SK-N-SH (cell line): ENCODE results near the gene DLG2. TPM values are rescaled to one million over a fixed set of nuclear protein-coding genes. Genes with fewer than 3 reads are reported as not detected.

ENCODE experiments used
- CTCF ChIA-PET: fragments of 300-600, 350-600 bp; formaldehyde crosslinking; extraction: SDS; loops from one replicate; lab custom pipeline; 2021; lab: Yijun Ruan, JAX
- POLR2A ChIA-PET: fragments of 350-600 bp; sonication (Branson Sonifier 250); formaldehyde crosslinking; extraction: SDS; loops from one replicate; lab custom pipeline; 2020; ENCODE audit warnings: antibody characterized with exemption, inconsistent platforms; lab: Yijun Ruan, JAX
- DNase-seq: peaks from one replicate; pipeline ENCODE4 v3.0.0; 2012
- H2AFZ ChIP-seq: fragments of 200-600 bp; sonication (generic); 2 replicates; pipeline ENCODE4 v1.8.1; 2016; ENCODE audit warnings: antibody characterized with exemption, mild to moderate bottlenecking, low read depth
- H3F3A ChIP-seq: fragments of 200-600 bp; sonication (generic); replicated peaks from 2 replicates; pipeline ENCODE3; 2016; ENCODE audit warnings: antibody characterized with exemption, mild to moderate bottlenecking; ENCODE audit not compliant: insufficient read depth
- H3K27ac ChIP-seq, 2 experiments: fragments of 200-500 bp in 1 of 2; fragments of 200-600 bp in 1 of 2; sonication (Bioruptor generic) in 1 of 2; sonication (generic), shearing (Covaris generic) in 1 of 2; 2 replicates each; pipeline versions ENCODE4 v1.5.1 to v1.6.1; 2014 to 2016; ENCODE audit warnings: low read depth in 2 of 2, inconsistent platforms in 1 of 2, low read length in 1 of 2, mild to moderate bottlenecking in 1 of 2, mixed read lengths in 1 of 2
- H3K27me3 ChIP-seq: fragments of 200-600 bp; sonication (generic), shearing (Covaris generic); 2 replicates; pipeline ENCODE4 v1.6.1; 2016; ENCODE audit warnings: mixed run types; ENCODE audit not compliant: insufficient read depth
- H3K36me3 ChIP-seq, 2 experiments: fragments of 200-500 bp in 1 of 2; fragments of 200-600 bp in 1 of 2; sonication (Bioruptor generic) in 1 of 2; sonication (generic) in 1 of 2; replicated peaks in 1 of 2; 2 replicates each; pipeline versions ENCODE3 to v1.5.1; 2014 to 2016; ENCODE audit warnings: low read length in 1 of 2, mild to moderate bottlenecking in 1 of 2; ENCODE audit not compliant: insufficient read depth in 2 of 2, control insufficient read depth in 1 of 2
- H3K4me1 ChIP-seq, 2 experiments: fragments of 200-500 bp in 1 of 2; fragments of 200-600 bp in 1 of 2; sonication (Bioruptor generic) in 1 of 2; sonication (generic), shearing (Covaris generic) in 1 of 2; 2 replicates each; pipeline versions ENCODE4 v1.5.1 to v1.6.1; 2014 to 2016; ENCODE audit warnings: low read depth in 1 of 2, low read length in 1 of 2, mixed run types in 1 of 2; ENCODE audit not compliant: insufficient read depth in 2 of 2, control insufficient read depth in 1 of 2
- H3K4me2 ChIP-seq: fragments of 200-600 bp; sonication (generic), shearing (Covaris generic); 2 replicates; pipeline ENCODE4 v1.6.1; 2017; ENCODE audit warnings: mixed run types
- H3K4me3 ChIP-seq, 2 experiments: fragments of 200-500 bp in 1 of 2; fragments of 200-600 bp in 1 of 2; sonication (Bioruptor generic) in 1 of 2; sonication (generic), shearing (Covaris generic) in 1 of 2; 2 replicates each; pipeline versions ENCODE4 v1.5.1 to v1.8.1; 2014 to 2016; ENCODE audit warnings: low read depth in 2 of 2, inconsistent platforms in 1 of 2, low read length in 1 of 2, mild to moderate bottlenecking in 1 of 2, mixed read lengths in 1 of 2, moderate library complexity in 1 of 2
- H3K79me2 ChIP-seq: fragments of 200-600 bp; sonication (generic); 2 replicates; pipeline ENCODE4 v1.8.1; 2017; ENCODE audit warnings: mild to moderate bottlenecking; ENCODE audit not compliant: insufficient read depth
- H3K9ac ChIP-seq: fragments of 200-600 bp; sonication (generic); 2 replicates; pipeline ENCODE4 v1.6.1; 2017; ENCODE audit warnings: mixed run types
- H3K9me2 ChIP-seq: fragments of 200-600 bp; sonication (generic); 2 replicates; pipeline ENCODE4 v1.6.1; 2017; ENCODE audit warnings: mixed run types
- H3K9me3 ChIP-seq: fragments of 200-600 bp; sonication (generic); 2 replicates; pipeline ENCODE4 v1.6.1; 2017; ENCODE audit warnings: mixed run types, mild to moderate bottlenecking, moderate library complexity
- H4K20me1 ChIP-seq: fragments of 200-600 bp; sonication (generic); 2 replicates; pipeline ENCODE4 v1.6.1; 2017; ENCODE audit warnings: mild to moderate bottlenecking, mixed run types; ENCODE audit not compliant: insufficient read depth
- EP300 ChIP-seq, 2 experiments: IDR thresholded peaks; 2 replicates each; pipeline versions ENCODE4 v1.4.0 to v1.6.1; 2012; ENCODE audit warnings: borderline replicate concordance in 1 of 2, low read depth in 1 of 2, low read length in 1 of 2
- FOXJ3 ChIP-seq: sonication (generic); formaldehyde crosslinking; IDR thresholded peaks from 2 replicates; pipeline ENCODE4 v1.5.1; 2020; ENCODE audit warnings: mild to moderate bottlenecking, missing genetic modification reagents
- GATA2 ChIP-seq: sonication (generic); formaldehyde crosslinking; IDR thresholded peaks from 2 replicates; pipeline ENCODE4 v1.5.0; 2020; ENCODE audit warnings: mild to moderate bottlenecking, missing genetic modification reagents
- JUND ChIP-seq: IDR thresholded peaks from 2 replicates; pipeline ENCODE4 v1.4.0; 2012
- NFIC ChIP-seq: IDR thresholded peaks from 2 replicates; pipeline ENCODE4 v1.4.0; 2012; ENCODE audit warnings: borderline replicate concordance
- NRF1 ChIP-seq: IDR thresholded peaks from 2 replicates; pipeline ENCODE4 v1.6.1; 2012; ENCODE audit warnings: low read depth, mild to moderate bottlenecking, low read length
- RFX5 ChIP-seq: IDR thresholded peaks from 2 replicates; pipeline ENCODE4 v1.6.1; 2012; ENCODE audit warnings: mild to moderate bottlenecking, improper control_type of control experiment, low read length
- SIN3A ChIP-seq: IDR thresholded peaks from 2 replicates; pipeline ENCODE4 v1.6.1; 2012; ENCODE audit warnings: low read depth, mild to moderate bottlenecking, low read length, moderate library complexity, borderline replicate concordance
- TAF1 ChIP-seq: IDR thresholded peaks from 2 replicates; pipeline ENCODE4 v1.6.1; 2012; ENCODE audit warnings: low read depth, mild to moderate bottlenecking, low read length, moderate library complexity, borderline replicate concordance
- TEAD4 ChIP-seq: IDR thresholded peaks from 2 replicates; pipeline ENCODE4 v1.4.0; 2012; ENCODE audit warnings: mild to moderate bottlenecking, borderline replicate concordance; ENCODE audit not compliant: insufficient read depth
- YY1 ChIP-seq: IDR thresholded peaks from 2 replicates; pipeline ENCODE4 v1.4.0; 2012; ENCODE audit warnings: low read depth, mild to moderate bottlenecking
- WGBS: methylation state at CpG from one replicate; pipeline ENCODE4 v1.1.6; 2017; ENCODE audit warnings: low lambda C conversion rate; 5-methylcytosine and 5-hydroxymethylcytosine counted together
- polyA plus RNA-seq, 3 experiments: library from polyadenylated mRNA; depleted of rRNA; stranded (reverse); fragments of >200 nt; gene quantifications; 2 replicates each; pipeline ENCODE4 v1.2.3, GENCODE V29; 2012

Gene DLG2
- polyA plus RNA-seq, 1 of the 3 experiments (the other 2 are of a cell fraction): 0.21 TPM

DNA sequence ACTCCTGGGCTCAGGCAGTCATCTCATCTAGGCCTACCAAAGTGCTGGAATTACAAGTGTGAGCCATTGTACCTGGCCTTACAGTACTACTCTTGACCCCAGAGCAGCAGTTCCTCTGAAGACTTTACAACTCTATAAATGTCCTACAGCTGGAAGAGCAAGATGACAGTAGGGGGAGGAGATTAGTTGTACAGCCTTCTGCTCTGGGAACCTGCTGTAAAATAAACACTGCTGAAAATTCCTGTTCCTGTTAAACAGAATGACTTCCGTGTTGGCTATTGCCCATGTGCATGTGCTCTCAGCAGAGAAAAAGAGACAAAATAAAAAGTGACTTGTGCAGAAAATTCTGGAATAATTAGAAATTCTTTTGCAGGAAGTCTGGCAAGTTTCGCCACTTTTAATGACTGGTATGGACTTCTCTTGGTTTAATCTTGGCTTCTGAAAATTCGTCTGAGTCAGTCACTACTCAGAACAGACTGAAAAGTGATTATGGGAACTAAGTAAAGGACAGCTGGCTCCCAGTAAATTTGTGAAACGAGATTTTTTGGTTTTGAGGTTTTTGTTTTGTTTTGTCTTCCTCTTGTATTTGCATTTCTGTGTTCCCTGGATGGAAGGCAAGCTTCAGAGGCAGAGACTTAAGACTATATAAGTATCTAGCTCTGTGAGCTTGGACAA lies 955.7 kb downstream of the DLG2 start (continued):
- no peak for TF ChIP-seq SIN3A
- no peak for TF ChIP-seq JUND
- no peak for TF ChIP-seq FOXJ3 (CRISPR knock-in tag)

DNA sequence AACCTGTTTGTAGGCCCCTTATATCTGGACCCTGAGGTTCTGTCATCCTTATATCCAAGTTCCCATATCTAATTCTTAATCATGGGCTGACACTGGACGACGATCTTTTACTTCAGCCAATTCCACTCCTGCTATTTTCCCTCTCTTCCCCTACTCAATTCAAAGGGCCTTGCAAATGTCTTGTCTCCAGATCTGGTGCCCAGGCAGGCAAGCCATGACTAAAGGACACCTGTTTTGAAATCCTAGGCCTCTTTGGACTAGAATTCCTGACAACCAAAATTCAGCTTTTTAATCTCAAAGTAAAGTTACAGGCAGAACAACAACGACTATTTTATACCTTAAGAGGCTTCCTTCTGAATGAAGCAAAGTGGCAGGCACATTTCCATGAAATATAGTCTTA lies 963.4 kb downstream of the DLG2 start:
- H3K4me1 ChIP-seq: no peaks in the 10 kb centered on the region
- POLR2A ChIA-PET: no interaction called here

DNA sequence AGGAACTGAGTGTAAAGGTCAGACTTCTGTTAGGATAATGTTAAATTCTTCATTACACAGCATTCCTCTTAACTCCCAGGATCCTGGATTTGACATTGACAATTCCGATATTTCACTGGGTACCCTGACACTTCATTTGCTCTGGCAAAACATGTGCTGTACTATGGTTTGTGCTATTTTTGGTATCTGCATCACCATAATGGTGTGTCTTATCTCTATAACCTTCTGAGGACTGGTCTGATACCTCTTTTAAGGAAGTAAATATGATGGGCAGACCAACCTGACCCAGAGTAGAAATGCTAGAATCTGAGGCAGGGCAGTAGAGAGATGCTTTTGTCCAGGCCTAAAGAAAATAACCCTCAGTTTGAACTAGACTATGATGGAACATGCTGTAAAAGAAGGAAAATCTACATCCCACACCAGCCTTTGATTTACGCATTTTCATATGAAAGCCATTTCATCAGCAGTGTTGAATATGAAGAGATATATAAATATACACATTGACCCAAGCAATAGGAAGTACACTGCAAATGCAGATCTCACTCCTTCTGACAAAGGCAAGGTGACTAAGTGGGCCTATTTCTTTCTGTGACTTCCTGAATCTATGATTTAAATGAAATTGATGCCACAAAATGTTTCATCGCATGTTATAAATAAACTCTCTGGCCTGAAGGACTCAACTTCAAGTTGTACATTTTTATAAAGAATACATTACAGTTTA lies 966.7 kb downstream of the DLG2 start:
- H2AFZ ChIP-seq: no peak overlapping the region
- H3K4me2 ChIP-seq: no peak overlapping the region
- no peaks in the 10 kb centered on the region for H3K9me3 ChIP-seq
- H3K27ac ChIP-seq: no peak overlapping the region
- no peaks in the 10 kb centered on the region for H3K79me2 ChIP-seq
- no peaks in the 10 kb centered on the region for H3K36me3 ChIP-seq
- no peaks in the 10 kb centered on the region for H3K27me3 ChIP-seq
- H3K9me2 ChIP-seq: no peaks in the 10 kb centered on the region
- H3K4me3 ChIP-seq: no peak overlapping the region
- no peaks in the 10 kb centered on the region for H3K4me1 ChIP-seq
- POLR2A ChIA-PET: no interaction called here
- no peak for DNase-seq
- H3F3A ChIP-seq: no peaks in the 10 kb centered on the region
- no peak for TF ChIP-seq SIN3A
- H3K9ac ChIP-seq: no peak overlapping the region
- no peaks in the 10 kb centered on the region for H4K20me1 ChIP-seq
- 42% methylated on average over 3 of the region's 3 CpGs for WGBS
- CTCF ChIA-PET: interaction anchor here (0.6 kb wide), 1 partner anchor 263 kb away, joined by 3 read pairs; no protein-coding TSS in a partner anchor

More for the DNA sequence above, 963.4 kb downstream of the DLG2 start:
- H3K9me3 ChIP-seq: no peaks in the 10 kb centered on the region
- no peak for TF ChIP-seq NFIC
- TF ChIP-seq EP300 (IDR thresholded peaks at IDR 0.05; ENCODE audit: borderline replicate concordance in 1 of 2, low read depth in 1 of 2, low read length in 1 of 2): no peak
- TF ChIP-seq TEAD4: no peak
- TF ChIP-seq YY1: no peak
- TF ChIP-seq TAF1: no peak
- no peak for TF ChIP-seq NRF1
- no peak for TF ChIP-seq RFX5
- TF ChIP-seq GATA2 (CRISPR knock-in tag): no peak
- 4% methylated on average over 3 of the region's 3 CpGs for WGBS
- no peaks in the 10 kb centered on the region for H3K79me2 ChIP-seq
- H3F3A ChIP-seq: no peaks in the 10 kb centered on the region
- no peaks in the 10 kb centered on the region for H3K36me3 ChIP-seq
- no peak overlapping the region for H2AFZ ChIP-seq
- no peak overlapping the region for H3K4me3 ChIP-seq
- H3K27ac ChIP-seq: no peak overlapping the region
- H3K4me2 ChIP-seq: no peak overlapping the region
- H4K20me1 ChIP-seq: no peaks in the 10 kb centered on the region
- H3K9ac ChIP-seq: no peak overlapping the region
- CTCF ChIA-PET: interaction anchor here (1.3 kb wide), 1 partner anchor 15 kb away, joined by 3 read pairs; no protein-coding TSS in a partner anchor
- no peaks in the 10 kb centered on the region for H3K27me3 ChIP-seq
- H3K9me2 ChIP-seq: no peaks in the 10 kb centered on the region
- DNase-seq: no peak
